ENCODE data around the gene PLCH2. TPM values are rescaled to one million over a fixed set of nuclear protein-coding genes. Genes with fewer than 3 reads are reported as not detected.

The PLCH2 gene
- total and polyA plus RNA-seq, 2 of the 13 experiments (the other 11 are each of a cell fraction or from before 2014, with no cell fraction given) = 0.15 to 0.67 TPM

GRCh38 chr1:2508751-2509150 lies 32.7 kb downstream of the PLCH2 start:
- CTCF ChIA-PET (ENCODE audit: low intra/inter-chr PET ratio, low total read pairs) = no interaction called here
- intact Hi-C loops (cut with micrococcal nuclease; ENCODE audit: unreplicated experiment) = no loop called here
- WGBS (ENCODE audit: low lambda C conversion rate) = 96% methylated on average over 18 of the region's 29 CpGs
- DNase-seq (ENCODE audit: low spot score) (no peak), ATAC-seq (no peak), FAIRE-seq (no peak)
- no peaks in the 10 kb centered on the region for H3K9me3 ChIP-seq (ENCODE audit: low read length)
- BruUV-seq (replicated peaks) = no TSS peak
- no peak overlapping the region for H3K27ac ChIP-seq (ENCODE audit: extremely low read length, insufficient read depth, low read length)
- in situ Hi-C loops (cut with HindIII; ENCODE audit: extremely low pct_ligation_motif_present, low pct_unique_long_range_greater_than_20kb) = loop anchor here (25.0 kb wide), 1 partner anchor 321 kb away; the partner anchor contains the start of gene FAAP20
- H3K79me2 ChIP-seq (ENCODE audit: insufficient read depth, low read length) = no peaks in the 10 kb centered on the region
- H3K4me3 ChIP-seq (replicated peaks in 1 of 3; ENCODE audit: insufficient read depth in 1 of 3, low read depth in 2 of 3, low read length in 3 of 3) = no peak overlapping the region
- H3K4me2 ChIP-seq (ENCODE audit: low read depth, low read length) = no peak overlapping the region
- H3K4me1 ChIP-seq (ENCODE audit: insufficient read depth, low read length) = no peaks in the 10 kb centered on the region
- H3K27me3 ChIP-seq (ENCODE audit: control insufficient read depth in 1 of 2, insufficient read depth in 2 of 2, low read length in 2 of 2) = peaks cover 8 to 20% of the 10 kb centered on the region in 2 experiments
- H2AFZ ChIP-seq (ENCODE audit: low read length) = no peak overlapping the region
- no peak for TF ChIP-seq ZNF75D (CRISPR knock-in tag; IDR thresholded peaks at IDR 0.05; ENCODE audit: borderline replicate concordance)
- TF ChIP-seq, protein P1, sequence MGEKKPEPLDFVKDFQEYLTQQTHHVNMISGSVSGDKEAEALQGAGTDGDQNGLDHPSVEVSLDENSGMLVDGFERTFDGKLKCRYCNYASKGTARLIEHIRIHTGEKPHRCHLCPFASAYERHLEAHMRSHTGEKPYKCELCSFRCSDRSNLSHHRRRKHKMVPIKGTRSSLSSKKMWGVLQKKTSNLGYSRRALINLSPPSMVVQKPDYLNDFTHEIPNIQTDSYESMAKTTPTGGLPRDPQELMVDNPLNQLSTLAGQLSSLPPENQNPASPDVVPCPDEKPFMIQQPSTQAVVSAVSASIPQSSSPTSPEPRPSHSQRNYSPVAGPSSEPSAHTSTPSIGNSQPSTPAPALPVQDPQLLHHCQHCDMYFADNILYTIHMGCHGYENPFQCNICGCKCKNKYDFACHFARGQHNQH (CRISPR knock-in tag; IDR thresholded peaks at IDR 0.05) = no peak
- TF ChIP-seq KLF16 (CRISPR knock-in tag; IDR thresholded peaks at IDR 0.05) = no peak
- TF ChIP-seq ZNF616 (CRISPR knock-in tag; IDR thresholded peaks at IDR 0.05; ENCODE audit: low read depth) = no peak
- TF ChIP-seq ZNF530 (CRISPR knock-in tag; IDR thresholded peaks at IDR 0.05; ENCODE audit: low read depth) = no peak
- TF ChIP-seq ZNF142 (CRISPR knock-in tag; IDR thresholded peaks at IDR 0.05) = no peak
- no peak for TF ChIP-seq TARDBP (CRISPR knock-in tag; IDR thresholded peaks at IDR 0.05)
- TF ChIP-seq, protein P2, sequence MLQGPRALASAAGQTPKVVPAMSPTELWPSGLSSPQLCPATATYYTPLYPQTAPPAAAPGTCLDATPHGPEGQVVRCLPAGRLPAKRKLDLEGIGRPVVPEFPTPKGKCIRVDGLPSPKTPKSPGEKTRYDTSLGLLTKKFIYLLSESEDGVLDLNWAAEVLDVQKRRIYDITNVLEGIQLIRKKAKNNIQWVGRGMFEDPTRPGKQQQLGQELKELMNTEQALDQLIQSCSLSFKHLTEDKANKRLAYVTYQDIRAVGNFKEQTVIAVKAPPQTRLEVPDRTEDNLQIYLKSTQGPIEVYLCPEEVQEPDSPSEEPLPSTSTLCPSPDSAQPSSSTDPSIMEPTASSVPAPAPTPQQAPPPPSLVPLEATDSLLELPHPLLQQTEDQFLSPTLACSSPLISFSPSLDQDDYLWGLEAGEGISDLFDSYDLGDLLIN (CRISPR knock-in tag; IDR thresholded peaks at IDR 0.05; ENCODE audit: borderline replicate concordance) = no peak
- TF ChIP-seq DR1 (CRISPR knock-in tag; IDR thresholded peaks at IDR 0.05) = no peak
- no peak for TF ChIP-seq ZBTB8A (CRISPR knock-in tag; IDR thresholded peaks at IDR 0.05; ENCODE audit: borderline replicate concordance, low read depth)
- TF ChIP-seq FOSL2 (CRISPR knock-in tag; IDR thresholded peaks at IDR 0.05) = no peak
- TF ChIP-seq TERF1 (CRISPR knock-in tag; IDR thresholded peaks at IDR 0.05) = no peak
- POLR2A ChIA-PET = no interaction called here
- peaks cover 13 to 35% of the 10 kb centered on the region in 2 experiments for H3K36me3 ChIP-seq (replicated peaks in 1 of 2; ENCODE audit: control insufficient read depth in 1 of 2, insufficient read depth in 2 of 2, low read length in 2 of 2)
- no peak overlapping the region for H3K9ac ChIP-seq (ENCODE audit: insufficient read depth, low read depth, low read length)
- no peaks in the 10 kb centered on the region for H4K20me1 ChIP-seq (ENCODE audit: insufficient read depth, low read length)

Measured in HepG2 (cell line).